HepG2 (cell line): ENCODE data around the gene MEX3D. TPM values are rescaled to one million over a fixed set of nuclear protein-coding genes. Genes with fewer than 3 reads are reported as not detected.
A peak's percentile ranks its signal among the peaks of the same experiment; 100 is the strongest.

ENCODE experiments used
- CBX2 ChIP-seq, 2 experiments: fragments of 200-600 bp in 1 of 2; sonication (generic); formaldehyde crosslinking in 1 of 2; IDR thresholded peaks; 2 replicates each; pipeline versions ENCODE4 v1.7.0 to v1.8.1; 2018 to 2022; ENCODE audit warnings: low read depth in 2 of 2, low read length in 1 of 2, mild to moderate bottlenecking in 1 of 2, missing genetic modification reagents in 1 of 2
- ELF3 ChIP-seq: IDR thresholded peaks from 2 replicates; pipeline ENCODE4 v1.6.1; 2016; ENCODE audit warnings: missing genetic modification reagents, missing compliant biosample characterization
- EZH2 ChIP-seq: conservative IDR thresholded peaks from 2 replicates; pipeline ENCODE4 v1.6.1; 2012; ENCODE audit warnings: mild to moderate bottlenecking, low read depth, low read length, moderate library complexity
- FOSL1 ChIP-seq: sonication (generic); formaldehyde crosslinking; IDR thresholded peaks from 2 replicates; pipeline ENCODE4 v1.9.0; 2021; ENCODE audit warnings: missing genetic modification reagents, borderline replicate concordance
- GLMP ChIP-seq: sonication (generic); formaldehyde crosslinking; IDR thresholded peaks from 2 replicates; pipeline ENCODE4 v1.9.0; 2021; ENCODE audit warnings: missing genetic modification reagents, mild to moderate bottlenecking, borderline replicate concordance
- HMGXB4 ChIP-seq, 2 experiments: sonication (generic) in 1 of 2; formaldehyde crosslinking in 1 of 2; IDR thresholded peaks; 2 replicates each; pipeline versions ENCODE4 v1.4.0 to v1.6.1; 2018 to 2020; ENCODE audit warnings: missing genetic modification reagents in 2 of 2, borderline replicate concordance in 1 of 2, low read depth in 1 of 2, mild to moderate bottlenecking in 1 of 2, missing biosample characterization in 1 of 2
- IRX3 ChIP-seq: sonication (generic); formaldehyde crosslinking; IDR thresholded peaks from 2 replicates; pipeline ENCODE4 v1.8.1; 2023; ENCODE audit warnings: mild to moderate bottlenecking, low read depth, missing genetic modification reagents, borderline replicate concordance
- POLR2A ChIP-seq, 2 experiments: IDR thresholded peaks; 2 replicates each; pipeline ENCODE4 v1.6.1; 2011; ENCODE audit warnings: low read depth in 2 of 2, low read length in 2 of 2, mild to moderate bottlenecking in 1 of 2, moderate library complexity in 1 of 2; ENCODE audit not compliant: insufficient read depth in 1 of 2
- POLR2G ChIP-seq: fragments of 200-400 bp; formaldehyde crosslinking; IDR thresholded peaks from 2 replicates; pipeline ENCODE4 v1.6.1; 2018; ENCODE audit warnings: mild to moderate bottlenecking, low read depth, low read length, moderate library complexity
- PPARG ChIP-seq: conservative IDR thresholded peaks from 2 replicates; pipeline ENCODE4 v1.6.1; 2016; ENCODE audit warnings: missing biosample characterization, missing genetic modification reagents
- REPIN1 ChIP-seq: sonication (generic); formaldehyde crosslinking; IDR thresholded peaks from 2 replicates; pipeline ENCODE4 v1.8.0; 2022; ENCODE audit warnings: missing genetic modification reagents, low read depth, mild to moderate bottlenecking, borderline replicate concordance
- SALL2 ChIP-seq: sonication (generic); formaldehyde crosslinking; IDR thresholded peaks from 2 replicates; pipeline ENCODE4 v1.8.1; 2023; ENCODE audit warnings: mild to moderate bottlenecking, missing genetic modification reagents, inconsistent platforms
- TRAFD1 ChIP-seq: sonication (generic); formaldehyde crosslinking; IDR thresholded peaks from 2 replicates; pipeline ENCODE4 v1.5.1; 2020; ENCODE audit warnings: missing genetic modification reagents, mild to moderate bottlenecking, borderline replicate concordance
- ZBTB1 ChIP-seq: sonication (generic); formaldehyde crosslinking; IDR thresholded peaks from 2 replicates; pipeline ENCODE4 v1.4.0; 2020; ENCODE audit warnings: missing genetic modification reagents, borderline replicate concordance
- ZBTB42 ChIP-seq: sonication (generic); formaldehyde crosslinking; IDR thresholded peaks from 2 replicates; pipeline ENCODE4 v1.5.0; 2020; ENCODE audit warnings: mild to moderate bottlenecking, missing genetic modification reagents
- ZC3H13 ChIP-seq: sonication (generic); formaldehyde crosslinking; IDR thresholded peaks from 2 replicates; pipeline ENCODE4 v1.8.1; 2023; ENCODE audit warnings: mild to moderate bottlenecking, missing genetic modification reagents, moderate library complexity
- ZNF468 ChIP-seq: sonication (generic); formaldehyde crosslinking; IDR thresholded peaks from 2 replicates; pipeline ENCODE4 v1.8.0; 2022; ENCODE audit warnings: mild to moderate bottlenecking, moderate library complexity, missing genetic modification reagents
- ZNF547 ChIP-seq: sonication (generic); formaldehyde crosslinking; IDR thresholded peaks from 2 replicates; pipeline ENCODE4 v1.5.1; 2020; ENCODE audit warnings: mild to moderate bottlenecking, missing genetic modification reagents
- ZNF709 ChIP-seq: sonication (generic); formaldehyde crosslinking; IDR thresholded peaks from 2 replicates; pipeline ENCODE4 v1.5.0; 2020; ENCODE audit warnings: mild to moderate bottlenecking, missing genetic modification reagents
- ZNF782 ChIP-seq: sonication (generic); formaldehyde crosslinking; IDR thresholded peaks from 2 replicates; pipeline ENCODE4 v1.4.0; 2020; ENCODE audit warnings: missing genetic modification reagents, mild to moderate bottlenecking, borderline replicate concordance
- ZNF784 ChIP-seq: sonication (generic); formaldehyde crosslinking; IDR thresholded peaks from 2 replicates; pipeline ENCODE4 v1.5.1; 2020; ENCODE audit warnings: missing genetic modification reagents, mild to moderate bottlenecking, borderline replicate concordance
- ZNF816 ChIP-seq: sonication (generic); formaldehyde crosslinking; IDR thresholded peaks from 2 replicates; pipeline ENCODE4 v1.8.0; 2022; ENCODE audit warnings: missing genetic modification reagents, mild to moderate bottlenecking, borderline replicate concordance
- ZZZ3 ChIP-seq: sonication (generic); formaldehyde crosslinking; IDR thresholded peaks from 2 replicates; pipeline ENCODE4 v1.4.0; 2020; ENCODE audit warnings: missing genetic modification reagents, mild to moderate bottlenecking, borderline replicate concordance
- polyA plus RNA-seq, 8 experiments: library from polyadenylated mRNA; depleted of rRNA in 3 of 8; stranded (reverse) in 7 of 8; unstranded in 1 of 8; fragments of >200 nt; fragmentation: Illumina TruSeq in 4 of 8; extraction: Trizol in 4 of 8; gene quantifications; 2 replicates each; pipeline versions ENCODE4 v1.2.1 to v1.2.3, GENCODE V29; 2011 to 2016; ENCODE audit warnings: low read depth in 4 of 8, missing spikeins in 1 of 8, mixed read lengths in 1 of 8; ENCODE audit not compliant: insufficient read depth in 1 of 8
- total RNA-seq, 5 experiments: library from RNA; depleted of rRNA; stranded (reverse); fragments of >200 nt; fragmentation: Illumina TruSeq; extraction: Trizol; gene quantifications; 2 replicates each; pipeline ENCODE4 v1.2.3, GENCODE V29; 2016; ENCODE audit warnings: low read depth in 1 of 5

Gene MEX3D
- total and polyA plus RNA-seq, 2 of the 13 experiments (the other 11 are each of a cell fraction or from before 2014, with no cell fraction given) = 3.6 to 17.1 TPM

GRCh38 chr19:1592024-1592754 lies 24.1 kb upstream of the MEX3D start (continued):
- TF ChIP-seq ZBTB1 = no peak
- TF ChIP-seq ELF3 = peak; percentile 43; the same call in 1 of the 2 replicates
- peak; percentile 39; the same call in 1 of the 2 replicates for TF ChIP-seq REPIN1
- TF ChIP-seq ZNF468 = no peak
- TF ChIP-seq ZNF709 (CRISPR knock-in tag) = peak; percentile 19; the same call in 1 of the 2 replicates
- TF ChIP-seq EZH2 = no peak
- no peak for TF ChIP-seq ZNF816 (CRISPR knock-in tag)
- peak; percentile 63; the same call in 1 of the 2 replicates for TF ChIP-seq ZZZ3 (CRISPR knock-in tag)
- peak; percentile 80; the same call in 1 of the 2 replicates for TF ChIP-seq SALL2 (CRISPR knock-in tag)
- no peak for TF ChIP-seq PPARG
- TF ChIP-seq FOSL1 = no peak
- TF ChIP-seq CBX2 (IDR thresholded peaks at IDR 0.05; ENCODE audit: low read depth, low read length) = no peak
- no peak for TF ChIP-seq CBX2 (CRISPR knock-in tag; IDR thresholded peaks at IDR 0.05; ENCODE audit: low read depth)
- peak; percentile 93 for TF ChIP-seq POLR2G
- no peak for TF ChIP-seq GLMP (CRISPR knock-in tag)
- 0 out of 2 replicates have a peak, but pooled peaks have one; percentile 10 for TF ChIP-seq TRAFD1 (CRISPR knock-in tag)
- peak; percentile 85 for TF ChIP-seq ZNF547
- TF ChIP-seq ZNF784 (CRISPR knock-in tag) = peak; percentile 80; the same call in 1 of the 2 replicates
- peak; percentile 91 for TF ChIP-seq ZNF782 (CRISPR knock-in tag)
- TF ChIP-seq IRX3 (CRISPR knock-in tag) = no peak; the same call in 1 of the 2 replicates
- TF ChIP-seq ZBTB42 (CRISPR knock-in tag) = no peak
- peak; percentile 60 to 73; a peak in 3 of 4 replicates for TF ChIP-seq HMGXB4 (CRISPR knock-in tag; IDR thresholded peaks at IDR 0.05; ENCODE audit: borderline replicate concordance in 1 of 2, low read depth in 1 of 2)
- peak; percentile 90 for TF ChIP-seq ZC3H13
- peak; percentile 93 to 94 for TF ChIP-seq POLR2A (IDR thresholded peaks at IDR 0.05; ENCODE audit: insufficient read depth in 1 of 2, low read depth in 2 of 2, low read length in 2 of 2)
